Neuronal stem cell (in vitro differentiated cells): ENCODE results near the gene IL21R.

Experiments used
- DNase-seq: peaks from one replicate; pipeline ENCODE4 v3.0.0-alpha.2; 2013; ENCODE audit warnings: low spot score
- H2AFZ ChIP-seq: one replicate; pipeline ENCODE4 v1.6.1; 2013; ENCODE audit warnings: mild to moderate bottlenecking, low read length, inconsistent platforms
- H2AK5ac ChIP-seq: 2 replicates; pipeline ENCODE4 v1.6.1; 2013; ENCODE audit warnings: low read depth, mild to moderate bottlenecking, inconsistent platforms, low read length, moderate library complexity, mixed read lengths
- H2BK120ac ChIP-seq: 2 replicates; pipeline ENCODE4 v1.6.1; 2013; ENCODE audit warnings: low read depth, mild to moderate bottlenecking, inconsistent platforms, low read length, moderate library complexity, mixed read lengths
- H2BK12ac ChIP-seq: one replicate; pipeline ENCODE4 v1.6.1; 2013; ENCODE audit warnings: low read length, inconsistent platforms
- H2BK15ac ChIP-seq: 2 replicates; pipeline ENCODE4 v1.6.1; 2013; ENCODE audit warnings: mild to moderate bottlenecking, low read length, inconsistent platforms, mixed read lengths
- H2BK5ac ChIP-seq: one replicate; pipeline ENCODE4 v1.6.1; 2013; ENCODE audit warnings: inconsistent platforms, mild to moderate bottlenecking, low read length, moderate library complexity
- H3K14ac ChIP-seq: one replicate; pipeline ENCODE4 v1.6.1; 2013; ENCODE audit warnings: low read length, inconsistent platforms
- H3K18ac ChIP-seq: 2 replicates; pipeline ENCODE4 v1.6.1; 2013; ENCODE audit warnings: low read length, inconsistent platforms
- H3K23ac ChIP-seq: 2 replicates; pipeline ENCODE4 v1.6.1; 2013; ENCODE audit warnings: low read depth, mild to moderate bottlenecking, mixed read lengths, low read length, inconsistent platforms; ENCODE audit not compliant: poor library complexity
- H3K27ac ChIP-seq: replicated peaks from 3 replicates; pipeline ENCODE4 v1.5.1; 2013; ENCODE audit warnings: low read length, inconsistent platforms
- H3K27me3 ChIP-seq, 3 experiments: 2 replicates each; pipeline ENCODE4 v1.6.1; 2013; ENCODE audit warnings: low read length in 3 of 3, mild to moderate bottlenecking in 2 of 3, inconsistent platforms in 1 of 3, low read depth in 1 of 3, mixed read lengths in 1 of 3, moderate library complexity in 1 of 3; ENCODE audit not compliant: control insufficient read depth in 3 of 3, insufficient read depth in 3 of 3
- H3K36me3 ChIP-seq, 2 donors: replicated peaks in 1 of 2; 2 replicates each; pipeline ENCODE4 v1.6.1; 2013; ENCODE audit warnings: low read length in 2 of 2; ENCODE audit not compliant: control insufficient read depth in 2 of 2, insufficient read depth in 2 of 2
- H3K4ac ChIP-seq: 2 replicates; pipeline ENCODE4 v1.6.1; 2013; ENCODE audit warnings: inconsistent platforms, mild to moderate bottlenecking, low read length, moderate library complexity
- H3K4me1 ChIP-seq, 2 donors: 1 replicate in 1 of 2; 2 replicates in 1 of 2; pipeline ENCODE4 v1.6.1; 2013; ENCODE audit warnings: low read length in 2 of 2, low read depth in 1 of 2; ENCODE audit not compliant: control insufficient read depth in 2 of 2, insufficient read depth in 1 of 2
- H3K4me2 ChIP-seq: one replicate; pipeline ENCODE4 v1.6.1; 2013; ENCODE audit warnings: mild to moderate bottlenecking, low read length, inconsistent platforms; ENCODE audit not compliant: insufficient read depth, poor library complexity, severe bottlenecking
- H3K4me3 ChIP-seq, 2 donors: 2 replicates each; pipeline ENCODE4 v1.5.1; 2013; ENCODE audit warnings: low read length in 2 of 2, mild to moderate bottlenecking in 2 of 2, inconsistent platforms in 1 of 2, moderate library complexity in 1 of 2
- H3K79me1 ChIP-seq: one replicate; pipeline ENCODE4 v1.6.1; 2013; ENCODE audit warnings: low read depth, mild to moderate bottlenecking, inconsistent platforms, low read length, moderate library complexity
- H3K9ac ChIP-seq: one replicate; pipeline ENCODE4 v1.6.1; 2013; ENCODE audit warnings: mild to moderate bottlenecking, low read depth, low read length, inconsistent platforms; ENCODE audit not compliant: poor library complexity
- H3K9me3 ChIP-seq, 2 donors: replicated peaks in 1 of 2; 2 replicates each; pipeline versions ENCODE3 to v1.6.1; 2013; ENCODE audit warnings: low read length in 2 of 2, mild to moderate bottlenecking in 2 of 2, inconsistent platforms in 1 of 2, low read depth in 1 of 2, mixed read lengths in 1 of 2, moderate library complexity in 1 of 2; ENCODE audit not compliant: control insufficient read depth in 2 of 2, insufficient read depth in 1 of 2
- H4K8ac ChIP-seq: one replicate; pipeline ENCODE4 v1.6.1; 2013; ENCODE audit warnings: low read depth, mild to moderate bottlenecking, inconsistent platforms, low read length, moderate library complexity
- H4K91ac ChIP-seq: one replicate; pipeline ENCODE4 v1.6.1; 2013; ENCODE audit warnings: low read length, low read depth, mild to moderate bottlenecking, inconsistent platforms; ENCODE audit not compliant: poor library complexity
- WGBS, 2 donors: extraction: QIAGEN DNeasy Blood & Tissue Kit; methylation state at CpG; one replicate each; pipeline ENCODE4 v1.1.7; 2013; ENCODE audit warnings: missing lambda C conversion rate in 2 of 2, mixed read lengths in 1 of 2; ENCODE audit not compliant: insufficient read length in 2 of 2, insufficient replicate concordance in 1 of 2; ENCODE audit errors: extremely low coverage in 2 of 2; 5-methylcytosine and 5-hydroxymethylcytosine counted together

Gene IL21R

GRCh38 chr16:27370318-27370717 is 31.7 kb upstream of the IL21R start:
- no peak overlapping the region for H2BK5ac ChIP-seq
- H3K4me1 ChIP-seq: peaks cover 0 to 3% of the 10 kb centered on the region in 2 donors
- no peaks in the 10 kb centered on the region for H3K36me3 ChIP-seq
- H3K4me2 ChIP-seq: no peak overlapping the region
- H3K23ac ChIP-seq: no peak overlapping the region
- no peak for DNase-seq
- H3K79me1 ChIP-seq: no peaks in the 10 kb centered on the region
- H3K27ac ChIP-seq: no peak overlapping the region
- H3K4ac ChIP-seq: no peak overlapping the region
- no peaks in the 10 kb centered on the region for H3K27me3 ChIP-seq
- no peak overlapping the region for H4K91ac ChIP-seq
- no peak overlapping the region for H4K8ac ChIP-seq
- H2BK12ac ChIP-seq: no peak overlapping the region
- no peak overlapping the region for H3K18ac ChIP-seq
- H2BK15ac ChIP-seq: no peak overlapping the region
- H3K14ac ChIP-seq: no peak overlapping the region
- no peak overlapping the region for H2BK120ac ChIP-seq
- no peak overlapping the region for H2AFZ ChIP-seq
- no peak overlapping the region for H3K4me3 ChIP-seq
- H3K9ac ChIP-seq: no peak overlapping the region
- no peaks in the 10 kb centered on the region for H3K9me3 ChIP-seq
- H2AK5ac ChIP-seq: no peak overlapping the region

DNA sequence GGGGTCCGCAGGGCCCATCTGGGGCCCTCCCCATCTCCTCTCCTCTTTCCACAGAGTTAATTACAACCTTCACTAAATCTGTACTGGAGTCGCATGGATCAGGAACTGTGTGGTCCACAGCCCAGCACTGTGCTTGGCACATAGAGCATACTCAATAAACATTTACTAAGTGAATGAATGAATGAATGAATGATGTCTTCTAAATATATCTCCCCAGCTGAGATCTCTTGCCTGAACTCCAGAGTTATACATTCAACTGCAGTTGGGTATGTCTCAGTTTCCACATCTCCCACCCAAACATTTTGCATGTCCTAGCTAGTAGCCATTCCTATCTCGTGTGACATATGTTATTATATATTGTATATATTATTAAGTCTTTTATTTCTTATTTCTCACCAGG is 28.7 kb upstream of the IL21R start:
- no peak overlapping the region for H2BK5ac ChIP-seq
- H3K27me3 ChIP-seq: no peaks in the 10 kb centered on the region
- no peak overlapping the region for H2BK120ac ChIP-seq
- H2AFZ ChIP-seq: no peak overlapping the region
- no peak overlapping the region for H3K18ac ChIP-seq
- no peak overlapping the region for H4K8ac ChIP-seq
- H2BK12ac ChIP-seq: no peak overlapping the region
- no peak overlapping the region for H3K4ac ChIP-seq
- no CpG with 5 or more reads among the region's 3 CpGs for WGBS, 2 donors
- no peak overlapping the region for H2AK5ac ChIP-seq
- H3K36me3 ChIP-seq: no peaks in the 10 kb centered on the region
- no peak overlapping the region for H3K23ac ChIP-seq
- H3K9me3 ChIP-seq: no peaks in the 10 kb centered on the region
- no peak overlapping the region for H2BK15ac ChIP-seq
- no peak overlapping the region for H3K4me3 ChIP-seq
- H3K4me2 ChIP-seq: no peak overlapping the region
- H3K27ac ChIP-seq: no peak overlapping the region
- no peak overlapping the region for H3K9ac ChIP-seq
- H3K4me1 ChIP-seq: peaks cover 0 to 1% of the 10 kb centered on the region in 2 donors
- no peaks in the 10 kb centered on the region for H3K79me1 ChIP-seq
- no peak overlapping the region for H3K14ac ChIP-seq
- no peak for DNase-seq
- H4K91ac ChIP-seq: no peak overlapping the region

DNA sequence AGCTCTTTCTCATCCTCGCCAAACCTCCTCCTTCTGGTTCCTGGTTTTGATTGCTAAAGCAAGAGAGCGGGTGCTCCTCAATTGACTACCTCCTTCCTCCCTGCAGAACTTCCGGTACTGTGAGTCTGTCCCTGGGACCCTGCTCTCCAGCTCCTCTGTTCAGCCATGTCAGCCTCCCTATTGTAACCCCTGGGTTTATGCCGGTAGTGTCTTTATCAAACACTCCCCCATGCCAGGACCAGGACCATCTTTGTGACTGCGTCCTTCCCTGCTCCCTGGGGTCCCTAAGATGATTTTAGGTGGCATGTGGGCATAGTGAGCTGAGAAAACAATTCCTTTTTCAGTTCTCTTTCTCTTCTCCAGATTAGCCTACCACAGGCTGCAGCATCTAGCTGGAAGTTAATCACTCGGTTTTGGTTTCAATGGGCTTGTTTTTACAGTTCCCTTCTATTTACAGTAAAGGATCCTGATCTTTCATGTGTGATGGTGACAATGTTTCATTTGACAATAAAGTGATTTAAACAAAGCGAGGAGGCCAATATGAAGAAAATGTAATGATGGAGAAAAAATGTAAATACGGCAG is 27.7 kb upstream of the IL21R start:
- Histone ChIP-seq H4K91ac (no peak overlapping the region), H3K9ac (no peak overlapping the region), H2BK120ac (no peak overlapping the region), H3K4me3 (no peak overlapping the region), H2BK5ac (no peak overlapping the region), H3K9me3 (no peaks in the 10 kb centered on the region), H3K4me1 (peaks cover 0 to 1% of the 10 kb centered on the region in 2 donors), H3K4me2 (no peak overlapping the region), H3K36me3 (no peaks in the 10 kb centered on the region), H3K18ac (no peak overlapping the region), H3K4ac (no peak overlapping the region), H2AFZ (peak overlapping the region; percentile 84), H4K8ac (no peak overlapping the region), H2BK12ac (no peak overlapping the region), H3K23ac (no peak overlapping the region), H3K14ac (no peak overlapping the region), H3K27ac (no peak overlapping the region), H2BK15ac (no peak overlapping the region), H3K79me1 (no peaks in the 10 kb centered on the region), H2AK5ac (no peak overlapping the region), H3K27me3 (no peaks in the 10 kb centered on the region)
- no CpG with 5 or more reads among the region's 8 CpGs for WGBS, 2 donors
- no peak for DNase-seq

DNA sequence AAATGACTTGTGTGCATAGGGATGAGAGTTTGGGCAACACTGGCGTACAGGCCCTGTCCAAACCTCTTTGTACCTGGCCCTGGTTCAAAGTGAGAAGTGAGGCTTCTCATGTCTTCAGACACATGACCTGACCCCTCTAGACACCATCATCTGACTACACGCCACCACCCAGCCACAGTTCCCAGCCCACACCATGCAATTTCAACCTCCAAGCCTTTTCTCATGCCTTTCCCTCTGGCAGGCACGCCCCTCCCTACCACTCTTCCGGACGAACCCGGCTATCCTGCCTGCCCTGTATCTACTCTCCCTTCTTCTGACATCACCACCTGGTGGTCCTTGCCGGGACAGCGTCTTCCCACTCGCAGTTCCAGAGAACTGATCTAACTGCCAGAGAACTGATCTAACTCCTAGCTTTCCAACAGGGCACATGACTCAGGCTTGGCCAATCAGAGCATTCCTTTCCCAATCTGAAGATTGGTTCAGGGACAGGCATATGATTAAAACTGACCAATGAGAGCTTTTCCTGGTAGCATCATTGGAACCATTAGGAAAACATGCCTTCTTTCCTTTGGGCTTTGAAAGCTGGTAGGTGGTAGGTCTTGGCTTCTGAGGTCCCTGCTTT is 27.1 kb upstream of the IL21R start:
- Histone ChIP-seq H2BK15ac (no peak overlapping the region), H3K4me1 (peaks cover 0 to 1% of the 10 kb centered on the region in 2 donors), H3K18ac (peak overlapping the region; percentile 28), H3K36me3 (no peaks in the 10 kb centered on the region), H2BK120ac (no peak overlapping the region), H2BK5ac (no peak overlapping the region), H3K23ac (no peak overlapping the region), H4K8ac (no peak overlapping the region), H4K91ac (no peak overlapping the region), H3K4me2 (no peak overlapping the region), H3K79me1 (no peaks in the 10 kb centered on the region), H3K9ac (no peak overlapping the region), H2BK12ac (no peak overlapping the region), H3K4ac (no peak overlapping the region), H3K14ac (no peak overlapping the region), H3K27me3 (no peaks in the 10 kb centered on the region), H3K4me3 (no peak overlapping the region), H3K27ac (no peak overlapping the region), H3K9me3 (peaks cover 0 to under 1% of the 10 kb centered on the region in 2 donors), H2AK5ac (no peak overlapping the region), H2AFZ (peak overlapping the region; percentile 84)
- DNase-seq: peak; percentile 68
- WGBS, 2 donors: no CpG with 5 or more reads among the region's 9 CpGs
